ENCODE data around the gene HMGCLL1. TPM values are rescaled to one million over a fixed set of nuclear protein-coding genes. Genes with fewer than 3 reads are reported as not detected.

Gene HMGCLL1
- total RNA-seq, 1 donor from 2014 or later = 2.0 TPM

- DNase-seq = no peak
Observed at GRCh38 chr6:55543633-55544309, 35.2 kb downstream of the HMGCLL1 start.

GRCh38 chr6:55541024-55541423, 38.0 kb downstream of the HMGCLL1 start:
- intact Hi-C loops (cut with DNase I) = no loop called here
- no peak for ATAC-seq (ENCODE audit: poor library complexity)

More at GRCh38 chr6:55543633-55544309, 35.2 kb downstream of the HMGCLL1 start:
- ATAC-seq (ENCODE audit: poor library complexity) = no peak
- intact Hi-C loops (cut with DNase I) = no loop called here

GRCh38 chr6:55536391-55536956, 42.5 kb downstream of the HMGCLL1 start:
- ATAC-seq (ENCODE audit: poor library complexity) (no peak), DNase-seq (no peak)
- intact Hi-C loops (cut with DNase I) = no loop called here

More at GRCh38 chr6:55541024-55541423, 38.0 kb downstream of the HMGCLL1 start:
- no peak for DNase-seq

- intact Hi-C loops (cut with DNase I) = no loop called here
- no peak for DNase-seq
- no peak for ATAC-seq (ENCODE audit: poor library complexity)
Observed at GRCh38 chr6:55531496-55531895, 47.5 kb downstream of the HMGCLL1 start.

- intact Hi-C loops (cut with DNase I) = no loop called here
- ATAC-seq (ENCODE audit: poor library complexity) (no peak), DNase-seq (no peak)
Observed at GRCh38 chr6:55530931-55531330, 48.1 kb downstream of the HMGCLL1 start.

GRCh38 chr6:55528624-55529023, 50.4 kb downstream of the HMGCLL1 start:
- no peak for ATAC-seq (ENCODE audit: poor library complexity)
- intact Hi-C loops (cut with DNase I) = no loop called here
- DNase-seq = no peak

GRCh38 chr6:55524441-55524840, 54.6 kb downstream of the HMGCLL1 start:
- intact Hi-C loops (cut with DNase I) = no loop called here
- DNase-seq = no peak
- no peak for ATAC-seq (ENCODE audit: poor library complexity)

GRCh38 chr6:55518529-55519060, 60.4 kb downstream of the HMGCLL1 start:
- DNase-seq (no peak), ATAC-seq (ENCODE audit: poor library complexity) (no peak)
- intact Hi-C loops (cut with DNase I) = no loop called here

- DNase-seq (no peak), ATAC-seq (ENCODE audit: poor library complexity) (no peak)
- intact Hi-C loops (cut with DNase I) = no loop called here
Observed at GRCh38 chr6:55516736-55517135, 62.3 kb downstream of the HMGCLL1 start.

GRCh38 chr6:55512904-55513303, 66.1 kb downstream of the HMGCLL1 start:
- ATAC-seq (ENCODE audit: poor library complexity) = no peak
- intact Hi-C loops (cut with DNase I) = no loop called here
- DNase-seq = no peak

GRCh38 chr6:55511122-55511800, 67.7 kb downstream of the HMGCLL1 start:
- ATAC-seq (ENCODE audit: poor library complexity) = no peak
- no peak for DNase-seq
- intact Hi-C loops (cut with DNase I) = no loop called here

GRCh38 chr6:55499591-55499990, 79.4 kb downstream of the HMGCLL1 start:
- no peak for ATAC-seq (ENCODE audit: poor library complexity)
- intact Hi-C loops (cut with DNase I) = no loop called here
- DNase-seq = no peak

- intact Hi-C loops (cut with DNase I) = no loop called here
- DNase-seq (no peak), ATAC-seq (ENCODE audit: poor library complexity) (no peak)
Observed at GRCh38 chr6:55497694-55498093, 81.3 kb downstream of the HMGCLL1 start.

GRCh38 chr6:55496201-55496600, 82.8 kb downstream of the HMGCLL1 start:
- ATAC-seq (ENCODE audit: poor library complexity) (no peak), DNase-seq (no peak)
- intact Hi-C loops (cut with DNase I) = no loop called here

GRCh38 chr6:55495277-55495676, 83.7 kb downstream of the HMGCLL1 start:
- intact Hi-C loops (cut with DNase I) = no loop called here
- ATAC-seq (ENCODE audit: poor library complexity) (no peak), DNase-seq (no peak)

- ATAC-seq (ENCODE audit: poor library complexity) (no peak), DNase-seq (no peak)
- intact Hi-C loops (cut with DNase I) = no loop called here
Observed at GRCh38 chr6:55494411-55494810, 84.6 kb downstream of the HMGCLL1 start.

- no peak for DNase-seq
- ATAC-seq (ENCODE audit: poor library complexity) = no peak
- intact Hi-C loops (cut with DNase I) = no loop called here
Observed at GRCh38 chr6:55492259-55492658, 86.7 kb downstream of the HMGCLL1 start.

GRCh38 chr6:55490871-55491270, 88.1 kb downstream of the HMGCLL1 start:
- ATAC-seq (ENCODE audit: poor library complexity) (no peak), DNase-seq (no peak)
- intact Hi-C loops (cut with DNase I) = no loop called here

- ATAC-seq (ENCODE audit: poor library complexity) = no peak
- intact Hi-C loops (cut with DNase I) = no loop called here
- no peak for DNase-seq
Observed at GRCh38 chr6:55474382-55474781, 104.6 kb downstream of the HMGCLL1 start.

GRCh38 chr6:55473722-55474121, 105.3 kb downstream of the HMGCLL1 start:
- ATAC-seq (ENCODE audit: poor library complexity) (no peak), DNase-seq (no peak)
- intact Hi-C loops (cut with DNase I) = no loop called here

Data from Right ventricle myocardium superior (tissue), 1 donor.